ENCODE data around the gene CXCR3.

Gene CXCR3

GRCh38 chrX:71632923-71633657, 14.8 kb upstream of the CXCR3 start:
- Mint-ChIP-seq H3K36me3 (ENCODE audit: low read depth) (no peaks in the 10 kb centered on the region), H3K9me3 (peaks cover 46% of the 10 kb centered on the region), H3K27me3 (ENCODE audit: low read depth, poor library complexity) (peaks cover 3% of the 10 kb centered on the region), H3K4me3 (no peak overlapping the region), H3K27ac (no peak overlapping the region), H3K4me1 (no peaks in the 10 kb centered on the region)
- no peak for TF ChIP-seq CTCF (IDR thresholded peaks at IDR 0.05)
- DNase-seq, result no peak

DNA sequence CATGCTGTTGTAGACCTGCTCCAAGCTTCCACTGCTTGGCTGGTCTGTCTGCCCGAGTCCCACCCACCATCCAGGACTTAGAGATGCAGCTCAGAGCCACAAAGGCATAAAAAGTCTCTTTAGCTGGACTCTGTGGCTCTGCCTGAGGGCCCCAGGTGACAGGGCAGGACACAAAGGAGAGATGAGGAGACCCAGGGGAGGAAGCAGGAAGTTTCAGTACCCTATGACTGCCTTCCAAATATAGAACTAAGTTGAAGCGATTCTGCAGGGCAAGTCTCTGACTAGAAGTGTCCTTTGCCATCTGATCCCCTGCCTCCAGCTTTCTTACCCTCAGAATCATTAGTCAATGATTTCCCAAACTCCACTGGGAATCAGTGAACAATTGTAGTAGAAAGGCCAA, 11.2 kb upstream of the CXCR3 start:
- Mint-ChIP-seq H3K4me1 (no peaks in the 10 kb centered on the region), H3K27ac (no peak overlapping the region), H3K27me3 (ENCODE audit: low read depth, poor library complexity) (peaks cover 3% of the 10 kb centered on the region), H3K36me3 (ENCODE audit: low read depth) (no peaks in the 10 kb centered on the region), H3K4me3 (no peak overlapping the region), H3K9me3 (peaks cover 53% of the 10 kb centered on the region)
- no peak for TF ChIP-seq CTCF (IDR thresholded peaks at IDR 0.05)
- DNase-seq, result no peak

DNA sequence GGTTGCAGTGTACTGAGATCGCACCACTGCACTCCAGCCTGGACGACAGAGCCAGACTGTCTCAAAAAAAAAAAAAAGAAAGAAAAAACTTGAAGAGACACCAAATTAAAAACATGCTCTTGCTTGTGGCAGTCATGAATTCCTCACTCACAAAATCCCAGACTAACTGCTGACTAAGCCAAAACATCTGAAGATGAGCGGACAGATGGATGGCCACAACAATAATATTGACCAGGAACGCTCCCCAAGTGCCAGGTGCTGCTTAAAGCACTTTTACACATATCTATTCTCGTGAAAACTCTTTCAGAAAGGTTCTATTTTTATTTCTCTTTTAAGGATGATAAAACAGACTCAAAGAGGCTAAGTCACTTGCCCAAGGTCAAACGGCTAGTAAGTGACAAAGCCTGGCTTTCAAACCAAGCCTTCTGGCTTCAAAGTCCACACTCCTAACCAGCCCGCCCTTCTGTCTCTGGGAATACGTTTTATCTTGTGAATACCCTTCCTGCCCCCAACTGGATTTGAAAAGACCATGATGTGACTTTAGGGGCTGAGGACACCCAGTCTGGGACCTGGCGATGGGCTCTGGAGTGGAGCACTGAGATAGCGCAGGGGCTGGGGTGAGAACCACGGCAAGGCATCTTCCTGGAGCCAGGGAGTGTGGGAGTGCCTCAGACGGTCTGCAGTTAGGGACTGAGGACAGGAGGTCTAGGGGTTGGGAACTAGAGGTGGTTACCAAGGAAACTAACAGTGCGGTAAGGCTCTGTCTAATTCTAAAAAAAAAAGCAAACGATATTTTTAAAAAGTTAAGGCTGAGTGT, 9.5 kb upstream of the CXCR3 start:
- Mint-ChIP-seq H3K4me1 (peaks cover under 1% of the 10 kb centered on the region), H3K36me3 (ENCODE audit: low read depth) (no peaks in the 10 kb centered on the region), H3K4me3 (no peak overlapping the region), H3K9me3 (peaks cover 48% of the 10 kb centered on the region), H3K27me3 (ENCODE audit: low read depth, poor library complexity) (no peaks in the 10 kb centered on the region), H3K27ac (no peak overlapping the region)
- DNase-seq, result no peak
- TF ChIP-seq CTCF (IDR thresholded peaks at IDR 0.05), result no peak

- no peak for DNase-seq
- Mint-ChIP-seq H3K4me1 (peaks cover 3% of the 10 kb centered on the region), H3K36me3 (ENCODE audit: low read depth) (no peaks in the 10 kb centered on the region), H3K27me3 (ENCODE audit: low read depth, poor library complexity) (no peaks in the 10 kb centered on the region), H3K27ac (no peak overlapping the region), H3K4me3 (no peak overlapping the region), H3K9me3 (peaks cover 45% of the 10 kb centered on the region)
- no peak for TF ChIP-seq CTCF (IDR thresholded peaks at IDR 0.05)
Measured at GRCh38 chrX:71626576-71626975, 8.3 kb upstream of the CXCR3 start.

DNA sequence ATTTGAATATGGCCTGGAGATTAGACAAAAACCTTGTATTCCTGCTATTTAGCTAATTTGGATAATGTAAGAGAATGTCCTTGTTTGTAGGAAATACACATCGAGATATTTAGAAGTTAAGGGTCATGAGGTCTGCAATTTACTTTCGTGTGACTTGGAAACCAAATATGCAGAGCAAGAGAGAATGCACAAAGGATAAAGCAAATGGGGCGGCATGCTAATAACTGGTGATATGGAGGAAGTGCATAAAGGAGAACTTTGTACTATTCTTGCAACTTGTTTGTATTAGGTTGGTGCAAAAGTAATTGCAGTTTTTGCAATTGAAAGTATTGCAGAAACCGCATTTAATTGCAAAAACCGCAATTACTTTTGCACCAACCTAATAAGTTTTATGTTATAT, 7.2 kb upstream of the CXCR3 start:
- Mint-ChIP-seq H3K4me1 (peaks cover 3% of the 10 kb centered on the region), H3K27me3 (ENCODE audit: low read depth, poor library complexity) (no peaks in the 10 kb centered on the region), H3K4me3 (no peak overlapping the region), H3K36me3 (ENCODE audit: low read depth) (no peaks in the 10 kb centered on the region), H3K27ac (no peak overlapping the region), H3K9me3 (peaks cover 53% of the 10 kb centered on the region)
- TF ChIP-seq CTCF (IDR thresholded peaks at IDR 0.05), result no peak
- no peak for DNase-seq

All from nephron progenitor cell (in vitro differentiated cells).